Hepatocyte (in vitro differentiated cells): ENCODE measurements around the gene GHR. TPM values are rescaled to one million over a fixed set of nuclear protein-coding genes. Genes with fewer than 3 reads are reported as not detected.

Source experiments
- DNase-seq: peaks from one replicate; pipeline ENCODE4 v3.0.0-alpha.2; 2016; ENCODE audit warnings: low spot score
- H2AFZ ChIP-seq: fragments of 200-600 bp; sonication (generic); 2 replicates; pipeline ENCODE4 v1.6.0; 2016; ENCODE audit warnings: antibody characterized with exemption, mild to moderate bottlenecking
- H3K27ac ChIP-seq: fragments of 200-600 bp; sonication (generic); 2 replicates; pipeline ENCODE4 v1.5.1; 2016; ENCODE audit warnings: mild to moderate bottlenecking
- H3K27me3 ChIP-seq: fragments of 200-600 bp; sonication (generic); 2 replicates; pipeline ENCODE4 v1.6.1; 2016
- H3K36me3 ChIP-seq: fragments of 200-600 bp; sonication (generic); replicated peaks from 2 replicates; pipeline ENCODE4 v1.5.1; 2016; ENCODE audit warnings: low read depth; ENCODE audit not compliant: insufficient read depth
- H3K4me1 ChIP-seq: fragments of 200-600 bp; sonication (generic); 2 replicates; pipeline ENCODE4 v1.5.1; 2016; ENCODE audit warnings: mild to moderate bottlenecking, moderate library complexity; ENCODE audit not compliant: insufficient read depth
- H3K4me2 ChIP-seq: fragments of 200-600 bp; sonication (generic); 2 replicates; pipeline ENCODE4 v1.6.0; 2016
- H3K4me3 ChIP-seq: fragments of 200-600 bp; sonication (generic); 2 replicates; pipeline ENCODE4 v1.5.1; 2016; ENCODE audit warnings: mild to moderate bottlenecking
- H3K79me2 ChIP-seq: fragments of 200-600 bp; sonication (generic); 2 replicates; pipeline ENCODE4 v1.6.0; 2017; ENCODE audit warnings: mild to moderate bottlenecking
- H3K9me2 ChIP-seq: fragments of 200-600 bp; sonication (generic); replicated peaks from 2 replicates; pipeline ENCODE4 v1.6.0; 2017; ENCODE audit warnings: mild to moderate bottlenecking; ENCODE audit not compliant: insufficient read depth
- H3K9me3 ChIP-seq: fragments of 200-600 bp; sonication (generic); 2 replicates; pipeline ENCODE4 v1.5.1; 2016; ENCODE audit warnings: low read depth, mild to moderate bottlenecking
- H4K20me1 ChIP-seq: fragments of 200-600 bp; sonication (generic); 2 replicates; pipeline ENCODE4 v1.6.0; 2016; ENCODE audit warnings: mild to moderate bottlenecking; ENCODE audit not compliant: insufficient read depth, poor library complexity, severe bottlenecking
- EZH2 ChIP-seq: fragments of 200-600 bp; sonication (generic); IDR thresholded peaks from 2 replicates; pipeline ENCODE4 v1.6.1; 2016; ENCODE audit warnings: antibody characterized with exemption, mild to moderate bottlenecking, borderline replicate concordance
- EZH2phosphoT487 ChIP-seq: fragments of 200-600 bp; sonication (generic); IDR thresholded peaks from one replicate; pipeline ENCODE4 v1.6.1; 2018; ENCODE audit warnings: antibody characterized with exemption, mild to moderate bottlenecking, low read depth, moderate library complexity; ENCODE audit not compliant: unreplicated experiment, severe bottlenecking
- WGBS: methylation state at CpG from one replicate; pipeline ENCODE4 v1.1.6; 2016; ENCODE audit warnings: low lambda C conversion rate; ENCODE audit errors: missing lambda C conversion rate; 5-methylcytosine and 5-hydroxymethylcytosine counted together
- polyA plus RNA-seq: library from polyadenylated mRNA; unstranded; fragments of >200 nt; fragmentation: Nextera tagmentation; extraction: Ambion mirVana; gene quantifications from 2 replicates; pipeline ENCODE4 v1.2.1, GENCODE V29; 2016
- total RNA-seq: library from RNA; depleted of rRNA; stranded (reverse); fragments of >200 nt; gene quantifications from 2 replicates; pipeline ENCODE4 v1.2.3, GENCODE V29; 2014
- TF ChIP-seq, protein P1 (sequence below): fragments of 200-600 bp; sonication (generic); IDR thresholded peaks from 2 replicates; pipeline ENCODE4 v1.5.1; 2016; ENCODE audit warnings: antibody characterized with exemption, mild to moderate bottlenecking; ENCODE audit not compliant: poor library complexity

GHR gene
- total and polyA plus RNA-seq, 2 experiments from 2014 or later = 14.4 to 24.3 TPM

DNA sequence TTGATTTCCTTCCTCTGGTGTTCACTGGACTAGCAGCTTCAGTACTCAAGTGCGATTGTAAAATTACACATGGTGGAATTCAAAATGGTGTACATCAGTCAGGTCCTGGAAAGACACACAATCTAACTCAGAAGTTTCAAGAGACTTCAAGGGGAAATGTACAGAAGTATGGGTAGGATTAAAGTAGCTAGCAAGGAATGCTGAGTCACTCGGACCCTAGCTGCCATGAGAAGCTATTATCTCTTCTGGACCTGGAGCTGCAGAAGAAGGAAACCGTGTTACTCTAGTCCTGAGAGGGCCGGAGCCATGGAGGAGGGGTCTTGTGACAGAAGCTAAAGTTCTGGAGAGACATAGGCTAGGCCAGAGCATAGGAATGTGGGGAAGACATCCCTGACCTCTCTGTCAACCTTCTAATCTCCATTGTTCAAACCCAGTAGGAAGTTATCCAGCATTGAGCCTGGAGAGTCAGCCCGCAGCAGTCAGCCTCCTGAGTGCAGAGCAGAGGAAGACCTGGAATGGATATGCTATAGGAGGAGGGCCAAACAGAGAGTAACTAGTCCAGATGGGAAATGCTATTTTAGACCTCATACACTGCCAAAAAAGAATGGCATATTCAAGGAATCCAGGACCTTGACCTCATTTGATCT is 84.3 kb downstream of the GHR start:
- Histone ChIP-seq H3K27me3 (no peaks in the 10 kb centered on the region), H3K4me1 (peaks cover 6% of the 10 kb centered on the region), H3K36me3 (no peaks in the 10 kb centered on the region), H3K9me2 (no peaks in the 10 kb centered on the region), H3K4me2 (no peak overlapping the region), H2AFZ (no peak overlapping the region), H3K79me2 (peaks cover 23% of the 10 kb centered on the region), H3K27ac (no peak overlapping the region), H4K20me1 (no peaks in the 10 kb centered on the region), H3K9me3 (no peaks in the 10 kb centered on the region), H3K4me3 (no peak overlapping the region)
- 64% methylated on average over 5 of the region's 5 CpGs for WGBS
- no peak for DNase-seq
- TF ChIP-seq EZH2 = no peak
- TF ChIP-seq, protein P1, sequence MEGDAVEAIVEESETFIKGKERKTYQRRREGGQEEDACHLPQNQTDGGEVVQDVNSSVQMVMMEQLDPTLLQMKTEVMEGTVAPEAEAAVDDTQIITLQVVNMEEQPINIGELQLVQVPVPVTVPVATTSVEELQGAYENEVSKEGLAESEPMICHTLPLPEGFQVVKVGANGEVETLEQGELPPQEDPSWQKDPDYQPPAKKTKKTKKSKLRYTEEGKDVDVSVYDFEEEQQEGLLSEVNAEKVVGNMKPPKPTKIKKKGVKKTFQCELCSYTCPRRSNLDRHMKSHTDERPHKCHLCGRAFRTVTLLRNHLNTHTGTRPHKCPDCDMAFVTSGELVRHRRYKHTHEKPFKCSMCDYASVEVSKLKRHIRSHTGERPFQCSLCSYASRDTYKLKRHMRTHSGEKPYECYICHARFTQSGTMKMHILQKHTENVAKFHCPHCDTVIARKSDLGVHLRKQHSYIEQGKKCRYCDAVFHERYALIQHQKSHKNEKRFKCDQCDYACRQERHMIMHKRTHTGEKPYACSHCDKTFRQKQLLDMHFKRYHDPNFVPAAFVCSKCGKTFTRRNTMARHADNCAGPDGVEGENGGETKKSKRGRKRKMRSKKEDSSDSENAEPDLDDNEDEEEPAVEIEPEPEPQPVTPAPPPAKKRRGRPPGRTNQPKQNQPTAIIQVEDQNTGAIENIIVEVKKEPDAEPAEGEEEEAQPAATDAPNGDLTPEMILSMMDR = no peak
- no peak for TF ChIP-seq EZH2phosphoT487

DNA sequence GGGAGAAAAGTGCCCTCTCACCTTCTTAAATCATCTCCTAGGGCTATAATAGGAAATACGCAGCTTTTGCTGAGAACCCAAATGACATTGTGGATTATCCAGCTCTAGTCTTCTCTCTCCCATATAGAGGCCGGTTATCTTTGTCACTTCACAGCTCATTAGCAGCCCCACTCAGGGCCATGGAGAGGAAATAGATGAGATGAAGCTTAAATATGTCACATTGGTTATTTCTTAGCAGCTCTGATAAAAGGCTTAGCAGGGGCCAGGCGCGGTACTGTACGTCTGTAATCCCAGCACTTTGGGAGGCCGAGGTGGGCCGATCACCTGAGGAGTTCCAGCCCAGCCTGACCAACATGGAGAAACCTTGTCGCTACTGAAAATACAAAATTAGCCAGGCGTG is 90.0 kb downstream of the GHR start:
- Histone ChIP-seq H3K4me1 (peaks cover 22% of the 10 kb centered on the region), H4K20me1 (no peaks in the 10 kb centered on the region), H3K27me3 (no peaks in the 10 kb centered on the region), H2AFZ (no peak overlapping the region), H3K4me3 (no peak overlapping the region), H3K36me3 (no peaks in the 10 kb centered on the region), H3K9me3 (no peaks in the 10 kb centered on the region), H3K9me2 (no peaks in the 10 kb centered on the region), H3K79me2 (peaks cover 14% of the 10 kb centered on the region), H3K4me2 (no peak overlapping the region), H3K27ac (no peak overlapping the region)
- TF ChIP-seq EZH2phosphoT487 (no peak), EZH2 (no peak)
- TF ChIP-seq, protein P1 = no peak
- no peak for DNase-seq
- 83% methylated on average over 9 of the region's 9 CpGs for WGBS

DNA sequence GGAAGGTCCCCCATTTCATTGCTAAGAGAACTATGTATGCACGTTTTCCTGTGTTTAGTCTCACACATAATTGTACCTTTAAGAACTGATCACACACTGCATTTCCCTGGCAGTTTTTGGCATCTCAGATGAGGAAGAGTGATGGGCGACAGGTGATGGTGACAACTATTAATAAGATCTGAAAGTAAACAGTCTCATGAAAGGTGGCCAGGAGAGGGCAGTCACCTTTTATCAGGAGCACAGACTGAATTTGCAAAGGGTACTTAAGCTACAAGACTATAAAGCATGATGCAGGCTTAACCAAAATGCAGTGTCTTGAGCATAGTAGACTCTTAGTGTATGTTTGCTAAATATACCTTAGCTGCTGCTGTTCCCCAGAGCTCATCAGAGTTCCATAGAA is 91.5 kb downstream of the GHR start:
- Histone ChIP-seq H3K36me3 (no peaks in the 10 kb centered on the region), H4K20me1 (no peaks in the 10 kb centered on the region), H3K79me2 (peaks cover 21% of the 10 kb centered on the region), H3K9me3 (no peaks in the 10 kb centered on the region), H3K27ac (no peak overlapping the region), H3K27me3 (no peaks in the 10 kb centered on the region), H2AFZ (no peak overlapping the region), H3K4me2 (no peak overlapping the region), H3K9me2 (no peaks in the 10 kb centered on the region), H3K4me3 (no peak overlapping the region), H3K4me1 (peaks cover 34% of the 10 kb centered on the region)
- TF ChIP-seq, protein P1 = peak; percentile 16
- TF ChIP-seq EZH2 = no peak
- no peak for DNase-seq
- WGBS = 62% methylated on average over 2 of the region's 2 CpGs
